Measurements from ENCODE around the gene KANK2. TPM values are rescaled to one million over a fixed set of nuclear protein-coding genes. Genes with fewer than 3 reads are reported as not detected.

Gene KANK2
- total RNA-seq, 2 donors from 2014 or later: 74.2 to 87.7 TPM

DNA sequence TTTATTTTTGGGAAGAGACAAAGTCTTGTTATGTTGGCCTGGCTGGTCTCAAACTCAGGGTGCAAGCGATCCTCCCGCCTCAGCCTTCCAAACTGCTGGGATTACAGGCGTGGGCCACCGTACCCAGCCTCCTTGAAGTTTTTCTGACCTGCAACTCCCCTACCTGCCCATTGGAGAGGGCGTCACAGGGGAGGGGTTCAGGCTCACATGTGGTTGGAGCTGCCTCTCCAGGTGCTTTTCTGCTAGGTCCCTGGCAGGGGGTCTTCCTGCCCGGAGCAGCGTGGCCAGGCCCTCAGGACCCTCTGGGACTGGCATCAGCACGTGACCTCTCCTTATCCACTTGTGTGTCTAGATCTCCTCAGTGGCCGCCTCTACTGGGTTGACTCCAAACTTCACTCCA lies 80.8 kb downstream of the KANK2 start:
- 92 to 96% methylated on average over 5 to 9 of the region's 9 CpGs for WGBS, 2 experiments (ENCODE audit: insufficient coverage in 1 of 2, insufficient read length in 1 of 2)
- H3K27ac ChIP-seq (ENCODE audit: low read depth, low read length): no peak overlapping the region
- no peak overlapping the region for H3K4me3 ChIP-seq (ENCODE audit: low read length)
- H3K36me3 ChIP-seq (ENCODE audit: control insufficient read depth, insufficient read depth, low read length): peaks cover 89% of the 10 kb centered on the region
- H3K9me3 Mint-ChIP-seq: no peaks in the 10 kb centered on the region
- H3K9me3 ChIP-seq (ENCODE audit: control insufficient read depth, low read length): no peaks in the 10 kb centered on the region
- H3K27me3 ChIP-seq (ENCODE audit: control insufficient read depth, insufficient read depth, low read length, poor library complexity, severe bottlenecking): no peaks in the 10 kb centered on the region
- H3K4me3 Mint-ChIP-seq: no peak overlapping the region
- no peaks in the 10 kb centered on the region for H3K4me1 Mint-ChIP-seq
- no peak overlapping the region for H3K9ac ChIP-seq (ENCODE audit: extremely low read depth, low read length, poor library complexity, severe bottlenecking)
- peak; percentile 73 for DNase-seq
- H3K27ac Mint-ChIP-seq: peak overlapping the region; percentile 64
- TF ChIP-seq CTCF (conservative IDR thresholded peaks at IDR 0.05): no peak
- no peaks in the 10 kb centered on the region for H3K4me1 ChIP-seq (ENCODE audit: control insufficient read depth, insufficient read depth, low read length)
- H3K36me3 Mint-ChIP-seq (ENCODE audit: low read depth): peaks cover 84% of the 10 kb centered on the region
- H3K27me3 Mint-ChIP-seq (ENCODE audit: insufficient read depth): no peaks in the 10 kb centered on the region

GRCh38 chr19:11115895-11116446 lies 81.4 kb downstream of the KANK2 start:
- H3K27ac Mint-ChIP-seq: peak overlapping the region; percentile 64
- Histone ChIP-seq H3K36me3 (ENCODE audit: control insufficient read depth, insufficient read depth, low read length) (peaks cover 91% of the 10 kb centered on the region), H3K9ac (ENCODE audit: extremely low read depth, low read length, poor library complexity, severe bottlenecking) (no peak overlapping the region), H3K27ac (ENCODE audit: low read depth, low read length) (no peak overlapping the region), H3K27me3 (ENCODE audit: control insufficient read depth, insufficient read depth, low read length, poor library complexity, severe bottlenecking) (no peaks in the 10 kb centered on the region), H3K4me1 (ENCODE audit: control insufficient read depth, insufficient read depth, low read length) (no peaks in the 10 kb centered on the region), H3K9me3 (ENCODE audit: control insufficient read depth, low read length) (no peaks in the 10 kb centered on the region), H3K4me3 (ENCODE audit: low read length) (no peak overlapping the region)
- no peaks in the 10 kb centered on the region for H3K27me3 Mint-ChIP-seq (ENCODE audit: insufficient read depth)
- 87 to 88% methylated on average over 4 to 11 of the region's 11 CpGs for WGBS, 2 experiments (ENCODE audit: insufficient coverage in 1 of 2, insufficient read length in 1 of 2)
- no peaks in the 10 kb centered on the region for H3K9me3 Mint-ChIP-seq
- DNase-seq: no peak
- peaks cover 85% of the 10 kb centered on the region for H3K36me3 Mint-ChIP-seq (ENCODE audit: low read depth)
- no peak overlapping the region for H3K4me3 Mint-ChIP-seq
- no peaks in the 10 kb centered on the region for H3K4me1 Mint-ChIP-seq
- no peak for TF ChIP-seq CTCF (conservative IDR thresholded peaks at IDR 0.05)

GRCh38 chr19:11115042-11115441 lies 82.3 kb downstream of the KANK2 start:
- H3K9me3 Mint-ChIP-seq: no peaks in the 10 kb centered on the region
- H3K36me3 Mint-ChIP-seq (ENCODE audit: low read depth): peaks cover 84% of the 10 kb centered on the region
- Histone ChIP-seq H3K4me3 (ENCODE audit: low read length) (no peak overlapping the region), H3K27ac (ENCODE audit: low read depth, low read length) (no peak overlapping the region), H3K27me3 (ENCODE audit: control insufficient read depth, insufficient read depth, low read length, poor library complexity, severe bottlenecking) (no peaks in the 10 kb centered on the region), H3K9me3 (ENCODE audit: control insufficient read depth, low read length) (no peaks in the 10 kb centered on the region), H3K4me1 (ENCODE audit: control insufficient read depth, insufficient read depth, low read length) (no peaks in the 10 kb centered on the region), H3K36me3 (ENCODE audit: control insufficient read depth, insufficient read depth, low read length) (peaks cover 91% of the 10 kb centered on the region), H3K9ac (ENCODE audit: extremely low read depth, low read length, poor library complexity, severe bottlenecking) (no peak overlapping the region)
- 95 to 97% methylated on average over 4 to 5 of the region's 5 CpGs for WGBS, 2 experiments (ENCODE audit: insufficient coverage in 1 of 2, insufficient read length in 1 of 2)
- no peak for DNase-seq
- no peaks in the 10 kb centered on the region for H3K27me3 Mint-ChIP-seq (ENCODE audit: insufficient read depth)
- TF ChIP-seq CTCF (conservative IDR thresholded peaks at IDR 0.05): no peak
- no peaks in the 10 kb centered on the region for H3K4me1 Mint-ChIP-seq
- no peak overlapping the region for H3K27ac Mint-ChIP-seq
- H3K4me3 Mint-ChIP-seq: no peak overlapping the region

Other genes starting within 250 kb of the KANK2 start
- 100 to 1,000 TPM; 290 to 292 TPM for gene SMARCA4, start 236.5 kb downstream of the KANK2 start, total RNA-seq
- gene LDLR, start 108.1 kb downstream of the KANK2 start, total RNA-seq: 100 to 1,000 TPM in 1 of 2 donors, 10 to 100 TPM in 1; 61.0 to 101 TPM
- gene SPC24, start 41.8 kb downstream of the KANK2 start, total RNA-seq: 10 to 100 TPM; 35.4 to 50.0 TPM
- gene ANGPTL8, start 42.1 kb upstream of the KANK2 start, total RNA-seq: not detected
- 100 to 1,000 TPM in 1 of 2 donors, 10 to 100 TPM in 1; 93.8 to 111 TPM for gene DOCK6, start 65.0 kb upstream of the KANK2 start, total RNA-seq
- not detected for gene TSPAN16, start 98.6 kb upstream of the KANK2 start, total RNA-seq
- gene RAB3D, start 142.1 kb upstream of the KANK2 start, total RNA-seq: 10 to 100 TPM; 37.2 to 43.2 TPM
- gene TMEM205, start 148.7 kb upstream of the KANK2 start, total RNA-seq: 10 to 100 TPM; 58.2 to 58.9 TPM
- 10 to 100 TPM; 12.2 to 15.2 TPM for gene CCDC159, start 149.0 kb upstream of the KANK2 start, total RNA-seq
- 1 to 10 TPM; 3.1 to 6.8 TPM for gene PLPPR2, start 157.9 kb upstream of the KANK2 start, total RNA-seq
- gene SWSAP1, start 177.1 kb upstream of the KANK2 start, total RNA-seq: 1 to 10 TPM; 2.2 to 2.8 TPM
- 10 to 100 TPM; 27.0 to 39.5 TPM for gene EPOR, start 186.8 kb upstream of the KANK2 start, total RNA-seq
- 100 to 1,000 TPM; 125 to 131 TPM for gene RGL3, start 221.8 kb upstream of the KANK2 start, total RNA-seq
- 1 to 10 TPM in 1 of 2 donors, under 1 TPM in 1; 0.88 to 2.4 TPM for gene ODAD3, start 237.6 kb upstream of the KANK2 start, total RNA-seq
- 100 to 1,000 TPM; 454 to 459 TPM for gene PRKCSH, start 238.1 kb upstream of the KANK2 start, total RNA-seq